Measurements from ENCODE around the gene CNIH3. TPM values are rescaled to one million over a fixed set of nuclear protein-coding genes. Genes with fewer than 3 reads are reported as not detected.

The CNIH3 gene
- total and polyA plus RNA-seq, 2 donors (not counting 3 experiments of a cell fraction or from before 2014, with no cell fraction given): 1.3 to 2.5 TPM

GRCh38 chr1:224622831-224623230, 6.7 kb downstream of the CNIH3 start:
- BruUV-seq (replicated peaks): no TSS peak
- TF ChIP-seq FOS (IDR thresholded peaks at IDR 0.05; ENCODE audit: borderline replicate concordance, insufficient read depth, low read length) (no peak), EZH2 (IDR thresholded peaks at IDR 0.05; ENCODE audit: borderline replicate concordance, low read depth, low read length, severe bottlenecking) (no peak), POLR2AphosphoS5 (IDR thresholded peaks at IDR 0.05; ENCODE audit: insufficient read depth, low read depth, low read length) (no peak), CTCF (IDR thresholded peaks at IDR 0.05; ENCODE audit: extremely low read depth in 1 of 2, insufficient read depth in 1 of 2, low read depth in 1 of 2, low read length in 2 of 2) (no peak), GATA2 (IDR thresholded peaks at IDR 0.05; ENCODE audit: insufficient read depth, insufficient read length, low read depth, low read length) (no peak), MAX (IDR thresholded peaks at IDR 0.05; ENCODE audit: insufficient read depth, insufficient read length) (no peak), MYC (IDR thresholded peaks at IDR 0.05; ENCODE audit: low read depth, low read length) (no peak), POLR2A (IDR thresholded peaks at IDR 0.05; ENCODE audit: low read depth, low read length) (no peak)
- Histone ChIP-seq H3K4me1 (ENCODE audit: control insufficient read depth, extremely low read depth, insufficient read depth, low read length) (peaks cover 20% of the 10 kb centered on the region), H3K79me2 (ENCODE audit: control insufficient read depth, insufficient read depth, low read length) (no peaks in the 10 kb centered on the region), H3K36me3 (ENCODE audit: control insufficient read depth in 2 of 2, extremely low read depth in 1 of 2, insufficient read depth in 2 of 2, low read length in 2 of 2) (no peaks in the 10 kb centered on the region), H3K27me3 (ENCODE audit: control insufficient read depth in 2 of 2, insufficient read depth in 2 of 2, low read length in 2 of 2) (peaks cover 21 to 27% of the 10 kb centered on the region in 2 experiments), H3K27ac (ENCODE audit: insufficient read depth, low read depth, low read length) (no peak overlapping the region), H3K4me3 (replicated peaks in 1 of 3; ENCODE audit: insufficient read depth in 1 of 3, low read depth in 1 of 3, low read length in 3 of 3) (no peak overlapping the region), H3K9me3 (replicated peaks; ENCODE audit: control insufficient read depth, insufficient read depth, low read length) (no peaks in the 10 kb centered on the region), H3K9me1 (replicated peaks; ENCODE audit: control insufficient read depth, extremely low read depth, insufficient read depth, low read length) (no peaks in the 10 kb centered on the region), H4K20me1 (replicated peaks; ENCODE audit: control insufficient read depth, extremely low read depth, insufficient read depth, low read length) (no peaks in the 10 kb centered on the region), H2AFZ (ENCODE audit: low read depth, low read length) (no peak overlapping the region), H3K4me2 (ENCODE audit: insufficient read depth, low read length) (no peak overlapping the region), H3K9ac (replicated peaks; ENCODE audit: extremely low read depth, insufficient read depth, low read length) (no peak overlapping the region)
- dilution Hi-C loops (cut with MboI; ENCODE audit: extremely low pct_ligation_motif_present, low sequenced_read_pairs) (loop anchor here (25.0 kb wide), 1 partner anchor 111 kb away; no protein-coding TSS in a partner anchor), intact Hi-C loops (cut with micrococcal nuclease) (loop anchor here (1.0 kb wide), 3 partner anchors 21 to 110 kb away; no protein-coding TSS in a partner anchor)
- POLR2A ChIA-PET: interaction anchor here (0.6 kb wide), 1 partner anchor 194 kb away, joined by 3 read pairs; no protein-coding TSS in a partner anchor
- no peak for FAIRE-seq
- CTCF ChIA-PET: interaction anchor here (1.1 to 2.1 kb wide), 7 partner anchors 10 to 300 kb away, joined by 3 to 7 read pairs (median 5); no protein-coding TSS in a partner anchor
- DNase-seq (ENCODE audit: low read depth, low spot score): no peak

All from endothelial cell of umbilical vein (primary cell).